Islet of Langerhans (tissue), 1 donor: ENCODE results near the gene WDR33.

Experiments used
- FAIRE-seq: peaks from one replicate; lab custom pipeline; 2011; peaks lifted over from hg19 to GRCh38; lab: Jason Lieb, UNC

WDR33 gene

DNA sequence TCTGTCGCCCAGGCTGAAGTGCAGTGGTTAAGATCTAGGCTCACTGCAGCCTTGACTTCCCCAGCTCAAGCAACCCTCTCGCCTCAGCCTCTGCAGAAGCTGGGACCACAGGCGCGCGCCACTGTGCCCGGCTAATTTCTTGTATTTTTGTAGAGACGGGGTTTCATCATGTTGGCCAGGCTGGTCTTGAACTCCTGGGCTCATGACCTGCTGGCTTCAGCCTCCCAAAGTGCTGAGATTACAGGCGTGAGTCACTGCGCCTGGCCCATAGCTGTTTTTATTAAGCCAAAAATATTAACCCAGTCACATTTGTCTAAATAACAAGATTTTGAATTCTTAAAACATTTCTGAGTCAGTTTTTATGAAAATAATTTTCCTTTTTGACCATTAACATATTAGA lies 116.0 kb downstream of the WDR33 start:
- FAIRE-seq, result no peak

- no peak for FAIRE-seq
These were observed 120.3 kb downstream of the WDR33 start for GRCh38 chr2:127690696-127691095.

DNA sequence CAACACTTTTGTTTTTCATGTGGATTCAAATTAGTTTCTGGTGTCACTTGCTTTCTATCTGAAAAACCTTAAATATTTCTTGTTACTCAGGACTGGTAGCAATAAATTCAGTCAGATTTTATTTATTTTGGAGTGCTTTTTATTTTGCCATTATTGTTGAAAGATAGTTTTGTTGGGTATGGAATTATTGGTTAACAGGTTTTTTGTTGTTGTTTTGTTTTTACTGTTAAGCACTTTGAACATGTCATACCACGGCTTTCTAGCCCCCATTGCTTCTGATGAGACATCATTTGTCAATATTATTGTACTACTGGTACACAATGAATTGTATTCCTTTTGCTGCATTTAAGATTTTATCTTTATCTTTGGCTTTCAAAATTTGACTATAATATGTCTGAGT lies 122.6 kb downstream of the WDR33 start:
- FAIRE-seq, result no peak

GRCh38 chr2:127685410-127686080 lies 125.4 kb downstream of the WDR33 start:
- no peak for FAIRE-seq

DNA sequence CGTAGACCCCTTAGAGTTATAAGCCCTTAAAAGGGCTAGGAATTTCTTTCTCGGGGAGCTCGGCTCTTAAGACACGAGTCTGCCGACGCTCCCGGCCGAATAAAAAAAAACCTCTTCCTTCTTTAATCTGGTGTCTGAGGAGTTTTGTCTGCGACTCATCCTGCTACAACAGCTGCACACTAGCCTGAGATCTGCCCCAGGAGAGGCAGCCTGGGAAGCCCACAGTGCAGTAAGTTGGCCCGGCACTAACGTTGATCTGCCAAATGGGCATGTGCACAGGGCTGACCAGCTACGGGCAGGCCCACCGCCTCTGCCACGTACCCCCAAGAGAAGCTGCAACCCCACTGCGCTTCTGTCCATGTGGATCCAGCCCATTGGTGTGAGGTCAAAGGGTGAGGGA lies 127.2 kb downstream of the WDR33 start:
- FAIRE-seq, result no peak

DNA sequence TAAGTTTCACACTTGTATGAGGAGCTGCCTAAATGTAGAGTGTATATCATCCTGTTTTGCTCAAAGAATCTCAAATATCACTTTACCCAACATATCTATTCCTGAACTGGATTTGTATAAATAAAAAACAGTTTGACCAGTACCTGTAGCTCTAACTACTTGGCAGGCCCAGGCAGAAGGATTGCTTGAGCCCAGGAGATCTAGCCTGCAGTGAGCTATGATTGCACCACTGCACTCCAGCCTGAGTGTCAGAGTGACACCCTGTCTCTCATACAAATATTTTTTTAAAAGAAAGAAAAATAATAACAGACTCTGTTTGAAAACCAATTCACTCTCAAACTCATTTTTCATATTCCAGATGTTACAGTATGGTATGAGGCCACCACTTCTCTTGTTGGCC lies 127.9 kb downstream of the WDR33 start:
- no peak for FAIRE-seq

DNA sequence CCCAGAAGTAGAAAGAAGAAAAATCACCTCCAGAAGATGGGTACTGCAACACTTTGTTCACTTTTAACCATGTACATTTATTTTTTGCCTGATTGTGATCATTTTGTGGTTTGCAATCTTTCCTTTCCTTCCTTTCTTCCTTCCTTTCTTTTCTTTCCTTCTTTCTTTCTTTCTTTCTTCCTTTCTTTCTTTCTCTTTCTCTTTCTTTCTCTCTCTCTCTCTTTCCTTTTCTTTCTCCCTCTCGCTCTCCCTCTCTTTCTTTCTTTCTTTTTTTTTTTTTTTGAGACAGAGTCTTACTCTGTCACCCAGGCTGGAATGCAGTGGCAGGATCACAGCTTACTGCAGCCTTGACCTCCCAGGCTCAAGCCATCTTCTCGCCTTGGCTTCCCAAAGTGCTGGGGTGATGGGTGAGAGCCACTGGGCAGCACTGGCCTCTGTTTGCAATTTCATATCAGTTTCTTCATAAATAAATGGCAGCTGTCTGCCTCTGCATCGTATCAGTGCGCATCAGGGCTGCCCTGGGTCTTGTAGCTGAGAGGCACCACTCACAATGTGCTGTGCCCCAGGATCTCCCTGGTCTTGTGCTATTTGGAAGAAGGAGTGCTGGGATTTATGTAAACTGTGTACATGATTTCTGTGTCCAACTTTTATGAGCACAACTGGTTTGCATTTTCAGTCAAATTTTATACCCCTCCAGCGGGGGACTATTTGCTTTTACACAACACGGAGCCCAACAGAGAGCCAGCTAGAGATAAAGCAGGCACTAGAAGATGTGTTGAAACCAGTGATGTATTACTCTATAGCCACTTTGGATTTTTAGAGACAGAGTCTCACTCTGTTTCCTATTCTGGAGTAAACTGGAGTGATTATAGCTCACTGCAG lies 128.8 kb downstream of the WDR33 start:
- FAIRE-seq, result no peak

DNA sequence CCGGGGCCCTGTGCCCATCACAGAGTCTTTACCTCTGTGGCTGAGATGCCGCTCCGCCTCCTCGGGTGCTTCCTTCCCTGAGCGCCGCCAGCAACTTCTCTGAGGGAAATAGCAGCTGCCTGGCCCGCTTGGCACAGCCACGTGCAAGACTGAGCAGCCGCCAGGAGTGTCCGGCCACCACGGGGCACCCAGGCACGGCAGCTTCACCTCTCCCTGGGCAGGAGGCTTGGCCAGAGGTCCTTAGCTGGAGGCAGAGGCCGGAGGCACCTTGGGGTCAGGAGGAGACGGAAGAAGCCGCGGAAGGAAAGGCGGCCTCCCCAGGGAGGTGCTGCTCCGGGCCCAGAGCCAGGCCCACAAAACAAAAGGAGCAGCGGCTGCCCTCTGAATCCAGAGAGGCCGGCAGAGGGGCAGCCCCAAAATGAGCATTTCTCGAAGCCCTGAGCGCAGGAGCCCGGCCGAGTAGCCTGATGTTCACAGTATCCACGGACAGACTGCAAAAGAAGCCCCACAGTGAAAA lies 129.6 kb downstream of the WDR33 start:
- no peak for FAIRE-seq

DNA sequence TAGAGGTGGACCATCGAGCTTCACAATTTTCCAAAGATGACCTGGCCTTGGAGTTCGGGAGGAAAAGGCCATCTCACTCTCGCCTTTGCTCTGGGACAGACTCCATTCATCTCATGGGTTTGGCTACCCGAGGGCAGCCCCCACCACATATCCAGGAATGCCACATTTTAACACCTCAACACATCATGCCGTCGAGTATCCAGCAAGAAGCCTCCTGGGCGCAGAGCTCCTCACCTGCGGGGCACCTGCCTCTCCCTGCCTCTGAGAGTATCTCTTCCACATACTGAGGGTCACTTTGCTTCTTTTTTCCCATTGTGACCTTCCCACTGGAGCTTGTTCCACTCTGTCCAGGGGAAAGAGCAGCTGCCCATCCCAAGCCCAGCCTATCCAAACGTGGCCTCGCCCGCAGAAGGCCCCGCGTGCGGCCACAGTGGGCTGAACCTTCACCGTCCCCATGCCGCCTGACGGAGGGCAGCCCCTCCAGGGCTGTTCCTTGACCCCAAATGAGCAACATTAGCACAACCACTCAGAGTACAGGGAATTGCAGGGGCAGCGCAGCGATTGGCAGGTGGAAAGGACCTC lies 130.2 kb downstream of the WDR33 start:
- no peak for FAIRE-seq

DNA sequence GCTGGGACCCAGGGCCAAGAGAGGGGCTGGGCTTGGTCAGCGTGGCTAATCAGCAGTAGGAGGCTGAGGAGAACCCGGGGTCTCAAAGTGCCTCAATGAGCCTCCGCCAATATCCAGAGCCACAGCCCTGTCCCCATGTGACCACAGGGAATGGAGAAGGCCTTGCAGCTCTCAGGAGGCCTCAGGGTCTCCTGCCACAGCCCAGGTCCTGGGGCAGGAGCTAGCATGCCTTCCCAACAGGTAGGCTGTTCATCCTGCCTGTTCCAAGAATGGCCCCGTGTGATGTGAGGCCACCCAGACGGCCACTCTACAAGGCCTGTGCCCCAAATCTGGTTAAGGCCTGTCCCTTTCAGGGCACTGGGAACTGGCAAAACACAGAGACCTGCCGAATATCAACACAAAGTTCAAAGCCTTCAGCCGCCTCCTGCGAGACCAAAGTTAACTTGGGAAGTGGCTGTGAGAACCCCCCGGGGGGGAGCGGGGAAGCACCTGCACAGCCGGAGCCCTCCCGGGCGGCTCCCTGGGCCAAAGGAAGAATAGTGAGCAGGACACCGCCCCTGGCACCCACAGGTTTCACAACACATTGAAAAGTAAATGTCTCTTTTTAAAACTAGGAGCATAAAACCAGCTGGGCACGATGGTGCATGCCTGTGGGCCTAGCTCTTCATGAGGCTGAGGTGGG lies 131.2 kb downstream of the WDR33 start:
- no peak for FAIRE-seq

DNA sequence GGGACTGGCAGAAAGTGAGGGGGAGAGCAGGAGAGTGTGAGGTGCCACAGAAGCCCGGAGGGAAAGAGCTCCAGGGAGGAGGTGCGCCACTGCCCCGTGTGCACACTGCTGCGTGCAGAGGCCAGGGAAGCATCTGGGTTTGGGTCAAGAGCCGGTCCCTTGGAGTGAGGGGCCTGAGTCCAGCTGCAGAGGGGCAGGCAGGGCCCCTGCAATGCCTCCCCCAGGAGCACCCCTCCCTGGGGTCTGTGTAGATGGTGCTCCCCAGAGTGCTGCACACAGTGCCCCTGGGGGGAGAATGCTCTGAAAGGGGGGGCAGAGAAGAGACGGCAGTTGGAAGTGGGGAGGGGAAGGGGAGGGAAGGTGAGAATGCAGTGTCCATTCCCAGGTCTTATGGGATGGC lies 132.0 kb downstream of the WDR33 start:
- FAIRE-seq, result no peak

DNA sequence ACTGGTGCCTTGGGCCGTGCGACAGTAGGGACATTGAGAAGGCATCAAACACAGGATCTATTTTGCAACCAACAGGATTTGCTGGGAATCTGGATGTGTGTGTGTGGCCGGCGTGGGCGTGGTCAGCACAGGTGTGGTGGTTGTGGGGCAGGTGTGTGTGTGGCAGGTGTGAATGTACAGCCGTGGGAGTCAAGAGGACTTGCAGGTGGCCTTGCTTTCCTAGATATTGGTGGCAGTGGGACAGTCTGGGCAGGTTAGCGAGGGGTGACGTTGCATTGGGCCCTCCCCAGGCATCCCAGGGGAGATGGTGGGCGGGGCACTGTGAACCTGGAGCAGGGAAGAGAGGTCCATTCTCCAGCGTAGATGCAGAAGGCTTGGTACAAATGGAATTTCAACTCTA lies 132.4 kb downstream of the WDR33 start:
- FAIRE-seq, result no peak

GRCh38 chr2:127676906-127677305 lies 134.1 kb downstream of the WDR33 start:
- no peak for FAIRE-seq

- FAIRE-seq, result no peak
These were observed 135.4 kb downstream of the WDR33 start, which contains the start of gene LIMS2 for GRCh38 chr2:127675331-127676261. TSS of gene LIMS2 (minus strand) at chr2:127675530. CDS start at chr2:127675024, 506 bp downstream.

DNA sequence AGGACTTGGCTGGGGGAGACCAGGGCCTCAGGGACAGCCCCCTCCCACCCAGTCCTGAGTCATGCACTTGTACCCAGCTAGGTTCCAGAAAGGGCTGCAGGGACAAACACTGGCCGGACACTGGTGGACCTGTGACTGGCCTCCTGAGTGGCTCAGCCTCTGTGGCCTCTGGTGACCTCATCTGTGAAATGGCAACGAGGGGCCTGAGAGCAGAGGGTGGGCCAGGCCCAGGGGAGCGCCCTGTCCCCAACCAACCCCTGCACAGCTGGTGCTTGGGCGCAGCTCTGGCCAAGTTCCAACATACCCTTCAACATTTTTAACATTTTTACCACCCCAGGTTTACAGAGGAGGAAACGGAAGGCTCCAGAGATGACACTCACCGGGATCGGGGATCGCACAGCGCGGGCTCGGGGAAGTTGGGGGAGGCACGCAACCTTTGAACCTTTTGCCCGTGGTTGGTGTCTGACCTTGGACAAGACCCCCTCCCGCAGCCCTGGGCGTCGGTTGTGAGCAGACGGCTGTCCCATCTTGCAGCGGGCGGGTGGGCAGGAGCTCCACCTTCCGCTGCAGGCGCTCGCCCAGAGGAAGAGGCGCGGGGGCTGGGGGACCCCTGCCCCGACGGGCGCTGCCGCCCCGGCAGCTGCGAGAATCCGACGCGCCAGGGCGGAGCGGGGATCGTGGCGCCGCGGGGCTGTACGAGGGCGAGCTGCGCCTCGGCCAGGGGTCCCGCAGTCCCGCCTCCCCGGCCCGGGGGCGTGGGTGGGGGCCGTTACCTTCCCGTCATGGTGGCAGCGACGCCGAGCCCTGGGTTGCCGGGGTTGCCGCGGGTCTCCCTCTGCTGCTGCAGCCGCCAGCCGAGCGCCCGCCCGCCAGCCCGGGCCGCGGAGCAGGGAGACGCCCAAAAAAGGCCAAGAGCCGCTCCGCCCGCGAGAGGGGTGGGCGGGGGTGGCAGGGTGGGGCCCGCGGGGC lies 136.4 kb downstream of the WDR33 start:
- no peak for FAIRE-seq

GRCh38 chr2:127673291-127674069 lies 137.5 kb downstream of the WDR33 start:
- FAIRE-seq, result no peak

- no peak for FAIRE-seq
These were observed 138.4 kb downstream of the WDR33 start for GRCh38 chr2:127672341-127673224.
